Heart left ventricle (tissue), 16 donors: Measurements from ENCODE around the gene CNFN. TPM values are rescaled to one million over a fixed set of nuclear protein-coding genes. Genes with fewer than 3 reads are reported as not detected.

Experiments
- ATAC-seq, 4 donors: fragments of 200-7000 bp; cut with Tn5 transposase; one replicate each; pipeline ENCODE4 v1.9.1; 2020 to 2022; ENCODE audit warnings: moderate library complexity in 4 of 4, mild to moderate bottlenecking in 3 of 4, moderate number of reproducible peaks in 1 of 4
- DNase-seq, 5 donors: peaks; one replicate each; pipeline ENCODE4 v3.0.0-alpha.2; 2020
- H3K27ac ChIP-seq, 12 donors: fragments of 200-600 bp; sonication (generic) in 4 of 12; one replicate each; pipeline versions ENCODE4 v1.5.0 to v1.8.0; 2016 to 2022; ENCODE audit warnings: mild to moderate bottlenecking in 2 of 12
- H3K27me3 ChIP-seq, 9 donors: fragments of 200-600 bp; sonication (generic) in 2 of 9; one replicate each; pipeline versions ENCODE4 v1.5.1 to v1.8.0; 2016 to 2022; ENCODE audit warnings: mild to moderate bottlenecking in 3 of 9
- H3K36me3 ChIP-seq, 9 donors: fragments of 200-600 bp; sonication (generic) in 2 of 9; one replicate each; pipeline versions ENCODE4 v1.5.0 to v1.8.0; 2018 to 2022; ENCODE audit warnings: mild to moderate bottlenecking in 2 of 9
- H3K4me1 ChIP-seq, 12 donors: fragments of 200-600 bp; sonication (generic) in 4 of 12; one replicate each; pipeline versions ENCODE4 v1.5.0 to v1.8.0; 2016 to 2022; ENCODE audit warnings: mild to moderate bottlenecking in 3 of 12
- H3K4me3 ChIP-seq, 12 donors: fragments of 200-600 bp; sonication (generic) in 4 of 12; one replicate each; pipeline versions ENCODE4 v1.5.0 to v1.8.0; 2017 to 2022; ENCODE audit warnings: mild to moderate bottlenecking in 9 of 12, moderate library complexity in 4 of 12
- H3K9me3 ChIP-seq, 12 donors: fragments of 200-600 bp; sonication (generic) in 4 of 12; one replicate each; pipeline versions ENCODE4 v1.5.0 to v1.8.0; 2016 to 2022; ENCODE audit warnings: mild to moderate bottlenecking in 1 of 12
- POLR2A ChIP-seq, 2 donors: fragments of 450-650 bp; IDR thresholded peaks; one replicate each; pipeline ENCODE4 v1.6.1; 2017; ENCODE audit warnings: antibody characterized with exemption in 2 of 2, mild to moderate bottlenecking in 2 of 2, moderate library complexity in 2 of 2
- WGBS, 4 donors: extraction: QIAGEN DNeasy Blood & Tissue Kit in 2 of 4; methylation state at CpG; one replicate each; pipeline versions ENCODE4 v1.1.5 to v1.1.7; 2013 to 2018; 5-methylcytosine and 5-hydroxymethylcytosine counted together
- intact Hi-C, 10 donors: fragments of 100-400 bp; cut with DNase I; formaldehyde crosslinking; loops; one replicate each; pipeline versions ENCODE4 v1.11.1 to v1.14.2; 2022
- polyA plus RNA-seq, 2 donors: library from polyadenylated mRNA; stranded (reverse); fragments of 200-250 nt; gene quantifications; one replicate each; pipeline ENCODE4 v1.2.3, GENCODE V29; 2013
- total RNA-seq, 9 donors: library from RNA; depleted of rRNA in 2 of 9; stranded (reverse); fragments of >200 nt in 2 of 9; fragmentation: NEBNext Ultra II Directional in 3 of 9; extraction: Animal tissue kit (Norgen Biotek cat#: 25700) in 3 of 9; gene quantifications; one replicate each; pipeline versions ENCODE4 v1.1.0 to v1.2.4, GENCODE V29; 2016 to 2023
- TF ChIP-seq, protein P1 (sequence below), 12 donors: fragments of 200-600 bp; sonication (generic) in 4 of 12; IDR thresholded peaks; one replicate each; pipeline versions ENCODE4 v1.5.0 to v1.8.0; 2018 to 2022; ENCODE audit warnings: antibody characterized with exemption in 12 of 12, mild to moderate bottlenecking in 5 of 12
- donor health status: ischemic (EF 13 %, LVEDD 7.1; RV severe dilation, severe dysfunction).
- donor health status: healthy with polysubstance abuse.
- donor health status: DM: no; HTN: yes; CAD: no.
- donor health status: DM: no; HTN: no; CAD: no.
- donor health status: ischemic (EF 25% LVEDD 6.9; RV normal size, moderate dysfunction).
- donor health status: ischemic (EF 25% LVEDD 5.7; RV mildly dilated, moderate dysfunction).
- donor health status: healthy.
- donor health status: DM: yes; HTN: yes; CAD: no.
- donor health status: ischemic (EF 35%, LVEDD 5.7; RV mildly dilated, moderate dysfunction).
- donor health status: nonischemic (EF 11% LVEDD 7.7; RV severe dilation, severe dysfunction).
- donor health status: DM: yes; HTN: yes; CAD: no.
- donor health status: PGD.
- donor health status: ischemic (EF 29% LVEDD 5.4; RV normal size, mild dysfunction).
- donor health status: nonischemic (EF 23%, LVEDD 6.1; RV moderate dilation, normal function).

Gene CNFN
- total and polyA plus RNA-seq, 11 donors, result 0.62 to 2.9 (median 1.1) TPM; not detected in 5

DNA sequence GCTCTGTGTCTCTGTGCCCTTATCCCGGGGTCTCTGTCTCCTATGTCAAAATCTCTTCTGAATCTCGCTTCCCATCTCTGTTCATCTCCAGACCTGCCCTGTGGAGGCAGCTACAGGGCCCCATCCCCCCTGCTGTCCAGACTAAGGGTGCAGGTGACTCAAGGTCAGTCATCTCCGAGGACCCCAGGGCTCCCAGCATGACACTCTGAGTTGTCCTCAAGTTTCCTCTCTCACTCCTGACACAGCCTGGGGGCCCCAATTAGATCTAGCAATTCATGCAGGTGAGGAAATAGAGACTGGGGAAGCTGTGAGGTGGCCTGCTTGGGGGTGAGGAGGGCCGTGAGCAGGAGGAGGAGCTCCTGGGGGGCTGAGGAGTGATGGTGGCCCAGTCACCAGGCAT, 2.1 kb upstream of the CNFN start:
- intact Hi-C loops, result no loop called here

DNA sequence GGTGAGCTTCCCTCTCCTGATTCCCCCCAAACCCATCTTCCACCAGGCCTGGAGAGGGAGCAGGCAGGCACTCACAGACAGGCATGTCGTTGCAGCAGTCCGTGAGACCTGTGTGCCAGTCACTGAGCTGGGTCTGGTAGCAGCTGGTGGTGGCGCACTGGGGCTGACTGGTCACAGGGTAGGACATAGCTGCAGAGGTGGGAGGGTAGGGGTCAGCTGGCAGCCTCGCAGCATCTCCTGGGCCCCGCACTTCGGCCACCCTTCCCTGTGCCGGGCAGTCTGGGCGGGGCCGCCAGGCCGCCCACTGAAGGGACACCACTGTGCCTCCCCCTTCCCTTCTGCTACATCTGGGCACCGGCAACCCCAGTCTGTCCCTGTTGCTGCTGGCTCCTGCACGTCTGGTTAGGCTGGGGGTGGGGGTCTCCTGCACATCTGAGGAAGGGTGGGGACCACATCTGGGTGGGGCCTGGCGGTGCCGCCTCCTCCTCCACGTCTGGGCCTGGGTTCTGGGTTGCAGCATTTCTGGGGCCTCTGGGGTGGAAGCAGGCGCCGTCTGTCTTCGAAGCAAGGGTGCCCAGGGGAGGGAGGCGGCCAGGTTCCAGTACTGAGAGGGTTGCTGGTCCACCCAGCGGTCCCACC, 1.1 kb downstream of the CNFN start:
- ATAC-seq, result no peak
- H3K27ac ChIP-seq, result no peak overlapping the region
- intact Hi-C loops, result loop anchor here in 1 of 10 donors (5.0 kb wide), 1 partner anchor 43 kb away; no protein-coding TSS in a partner anchor
- no peaks in the 10 kb centered on the region for H3K36me3 ChIP-seq
- H3K4me3 ChIP-seq, result no peak overlapping the region
- TF ChIP-seq, protein P1, sequence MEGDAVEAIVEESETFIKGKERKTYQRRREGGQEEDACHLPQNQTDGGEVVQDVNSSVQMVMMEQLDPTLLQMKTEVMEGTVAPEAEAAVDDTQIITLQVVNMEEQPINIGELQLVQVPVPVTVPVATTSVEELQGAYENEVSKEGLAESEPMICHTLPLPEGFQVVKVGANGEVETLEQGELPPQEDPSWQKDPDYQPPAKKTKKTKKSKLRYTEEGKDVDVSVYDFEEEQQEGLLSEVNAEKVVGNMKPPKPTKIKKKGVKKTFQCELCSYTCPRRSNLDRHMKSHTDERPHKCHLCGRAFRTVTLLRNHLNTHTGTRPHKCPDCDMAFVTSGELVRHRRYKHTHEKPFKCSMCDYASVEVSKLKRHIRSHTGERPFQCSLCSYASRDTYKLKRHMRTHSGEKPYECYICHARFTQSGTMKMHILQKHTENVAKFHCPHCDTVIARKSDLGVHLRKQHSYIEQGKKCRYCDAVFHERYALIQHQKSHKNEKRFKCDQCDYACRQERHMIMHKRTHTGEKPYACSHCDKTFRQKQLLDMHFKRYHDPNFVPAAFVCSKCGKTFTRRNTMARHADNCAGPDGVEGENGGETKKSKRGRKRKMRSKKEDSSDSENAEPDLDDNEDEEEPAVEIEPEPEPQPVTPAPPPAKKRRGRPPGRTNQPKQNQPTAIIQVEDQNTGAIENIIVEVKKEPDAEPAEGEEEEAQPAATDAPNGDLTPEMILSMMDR (IDR thresholded peaks at IDR 0.05), result no peak
- TF ChIP-seq POLR2A (IDR thresholded peaks at IDR 0.05), result no peak
- peak in 1 of 5 donors; percentile 69 for DNase-seq
- peaks cover 0 to 9% (median 5%) of the 10 kb centered on the region in 12 donors for H3K4me1 ChIP-seq
- 74 to 92% (median 80%) methylated on average over 5 to 20 of the region's 20 CpGs for WGBS, 4 donors
- H3K27me3 ChIP-seq, result peaks cover 0 to 40% (median 14%) of the 10 kb centered on the region in 9 donors
- no peaks in the 10 kb centered on the region for H3K9me3 ChIP-seq

More for the DNA sequence above, 2.1 kb upstream of the CNFN start:
- peaks cover 0 to 36% (median 14%) of the 10 kb centered on the region in 9 donors for H3K27me3 ChIP-seq
- no peak overlapping the region for H3K27ac ChIP-seq
- ATAC-seq, result no peak
- WGBS, 4 donors, result 71 to 84% (median 75%) methylated on average over 4 of the region's 4 CpGs
- no peaks in the 10 kb centered on the region for H3K36me3 ChIP-seq
- no peaks in the 10 kb centered on the region for H3K9me3 ChIP-seq
- DNase-seq, result no peak
- no peak for TF ChIP-seq POLR2A (IDR thresholded peaks at IDR 0.05)
- TF ChIP-seq, protein P1 (IDR thresholded peaks at IDR 0.05), result no peak
- H3K4me1 ChIP-seq, result peaks cover 0 to 15% (median 7%) of the 10 kb centered on the region in 12 donors
- H3K4me3 ChIP-seq, result no peak overlapping the region

DNA sequence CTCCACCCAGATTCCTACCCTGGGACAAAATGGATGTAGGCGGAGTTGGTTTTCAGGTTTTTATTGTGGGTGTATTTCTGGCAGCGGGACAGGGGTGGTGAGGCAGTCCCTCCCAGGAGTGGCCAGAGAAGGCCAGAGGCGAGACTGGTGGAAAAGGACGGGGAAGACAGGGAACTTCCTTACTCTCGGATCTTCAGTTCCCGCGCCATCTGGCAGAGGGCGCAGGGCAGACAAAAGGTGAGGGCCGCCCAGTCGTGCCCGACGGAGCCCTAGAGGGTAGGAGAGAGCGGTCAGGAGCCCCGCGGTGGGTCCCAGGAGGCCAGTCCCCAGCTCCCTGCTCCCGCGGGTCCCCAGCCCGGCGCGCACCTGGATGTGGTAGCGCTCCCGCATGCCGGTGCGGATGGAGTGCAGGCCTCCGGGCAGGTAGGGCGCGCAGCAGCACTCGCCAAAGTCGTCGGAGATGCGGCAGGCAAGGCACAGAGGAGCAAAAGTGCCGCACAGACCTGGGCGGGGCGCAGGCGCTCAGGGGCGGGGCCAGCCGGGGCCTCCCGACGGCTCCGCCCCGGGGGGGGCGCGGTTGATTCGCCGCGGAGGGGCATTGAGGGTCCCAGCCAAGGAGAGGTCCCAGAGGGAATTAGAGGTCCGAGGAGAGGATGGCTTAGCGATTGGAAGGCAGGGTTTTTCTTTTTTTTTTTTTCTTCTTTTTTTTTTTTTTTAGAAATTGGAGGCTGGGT, 3.0 kb downstream of the CNFN start:
- no peak for TF ChIP-seq POLR2A (IDR thresholded peaks at IDR 0.05)
- TF ChIP-seq, protein P1 (IDR thresholded peaks at IDR 0.05), result peak; percentile 37 to 67 (median 48)
- intact Hi-C loops, result loop anchor here in 1 of 10 donors (5.0 kb wide), 1 partner anchor 45 kb away; no protein-coding TSS in a partner anchor

DNA sequence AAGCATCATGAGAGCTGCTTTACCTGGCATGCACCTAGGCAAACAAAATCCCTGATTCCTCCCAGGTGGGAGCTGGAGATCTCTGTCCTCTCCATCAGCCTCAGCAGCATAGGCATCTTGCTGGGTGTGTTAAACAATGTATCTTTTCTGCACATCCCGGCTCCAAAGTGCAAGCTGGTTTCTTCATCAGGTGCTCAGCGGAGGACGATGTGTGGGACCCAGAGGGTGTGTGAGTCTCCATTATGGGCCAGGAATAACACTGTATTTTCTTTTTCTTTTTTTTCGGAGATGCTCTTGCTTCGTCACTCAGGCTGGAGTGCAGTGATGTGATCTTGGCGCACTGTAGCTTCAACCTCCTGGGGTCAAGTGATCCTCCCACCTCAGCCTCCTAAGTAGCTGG, 9.9 kb downstream of the CNFN start:
- Histone ChIP-seq H3K36me3 (peaks cover 0 to 14% (median 7%) of the 10 kb centered on the region in 9 donors), H3K27ac (no peak overlapping the region), H3K9me3 (no peaks in the 10 kb centered on the region), H3K4me3 (no peak overlapping the region), H3K27me3 (peaks cover 0 to 9% (median 0%) of the 10 kb centered on the region in 9 donors), H3K4me1 (no peaks in the 10 kb centered on the region)
- intact Hi-C loops, result no loop called here
- 79 to 83% (median 81%) methylated on average over 6 of the region's 6 CpGs for WGBS, 4 donors
- TF ChIP-seq, protein P1 (IDR thresholded peaks at IDR 0.05), result no peak
- no peak for TF ChIP-seq POLR2A (IDR thresholded peaks at IDR 0.05)
- DNase-seq, result no peak
- ATAC-seq, result no peak

More for the DNA sequence above, 3.0 kb downstream of the CNFN start:
- Histone ChIP-seq H3K4me3 (peak overlapping the region; percentile 20 to 59 (median 48)), H3K4me1 (peaks cover 0 to 9% (median 5%) of the 10 kb centered on the region in 12 donors), H3K27ac (peak overlapping the region in 5 of 12 donors; percentile 3 to 37 (median 21)), H3K36me3 (no peaks in the 10 kb centered on the region), H3K9me3 (no peaks in the 10 kb centered on the region), H3K27me3 (peaks cover 0 to 46% (median 14%) of the 10 kb centered on the region in 9 donors)
- DNase-seq (peak; percentile 45 to 77 (median 65)), ATAC-seq (peak; percentile 39 to 87 (median 80))
- 1 to 8% (median 3%) methylated on average over 22 to 48 of the region's 48 CpGs for WGBS, 4 donors
